NCI-H345 treated with DMSO at 0.1 percent for 48 hours (cell line): Measurements from ENCODE around the gene NSD1.
"Not testable (repeated sequence)": the region's sequence is repeated elsewhere in the genome, so short reads cannot be mapped to it uniquely, and the experiment has no call there.

ENCODE experiments used
- DNase-seq: peaks from one replicate; lab custom pipeline; 2025; ENCODE audit not compliant: unreplicated experiment; lab: John Stamatoyannopoulos, UW

NSD1 gene

DNA sequence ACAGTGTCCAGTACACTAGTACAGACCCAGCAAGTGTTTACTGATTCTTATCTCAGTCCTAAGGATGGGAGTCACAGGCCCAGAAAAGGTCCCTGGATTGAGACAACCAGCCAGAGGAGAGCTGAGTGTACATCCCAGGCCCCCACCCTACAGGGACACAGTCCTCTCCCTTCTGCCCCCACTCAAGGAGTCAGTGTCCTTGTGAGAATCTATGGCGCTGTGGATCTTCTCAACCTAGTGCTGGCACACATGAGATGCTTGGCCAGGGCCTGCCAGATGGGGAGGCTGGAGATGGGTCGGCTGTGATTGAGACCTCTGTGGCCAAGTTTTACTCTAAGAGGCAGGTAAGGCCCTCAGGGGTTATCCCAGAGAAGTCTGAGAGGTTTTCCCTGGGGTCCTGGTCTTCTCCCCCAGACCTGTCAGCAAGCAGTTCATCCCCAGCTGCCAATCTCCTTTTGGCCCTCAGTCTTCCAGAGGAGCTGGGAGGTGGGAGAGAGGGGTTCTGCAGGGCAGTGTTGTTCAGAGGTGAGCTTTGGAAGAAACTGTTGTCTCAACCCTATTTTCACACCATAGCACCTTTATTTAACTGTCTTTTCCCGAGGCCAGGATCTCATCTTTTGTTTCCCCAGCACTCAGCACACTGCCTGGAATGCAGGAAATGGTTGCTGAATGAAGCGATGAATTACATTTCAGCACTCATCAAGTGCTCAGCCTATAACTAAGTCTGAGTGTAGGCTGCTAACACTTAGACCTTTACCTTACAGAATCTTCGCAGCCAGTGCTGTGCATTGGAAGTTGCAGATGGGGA, 3.2 kb upstream of the NSD1 start:
- DNase-seq: no peak

DNA sequence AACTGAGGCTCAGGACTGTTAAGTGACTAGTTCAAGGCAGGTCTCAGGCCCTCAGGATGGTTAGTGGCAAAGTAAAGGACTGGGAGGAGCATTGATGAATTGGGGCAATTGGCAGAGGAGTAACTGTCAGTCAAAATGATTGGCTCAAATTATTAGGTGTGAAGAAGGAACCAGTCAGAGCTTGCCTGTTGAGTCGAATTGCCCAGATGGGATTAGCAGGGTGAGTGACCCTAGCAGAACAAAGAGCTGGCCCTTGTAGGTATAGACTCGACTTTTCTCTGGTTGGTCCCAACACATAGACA, 2.6 kb upstream of the NSD1 start:
- DNase-seq: no peak

DNA sequence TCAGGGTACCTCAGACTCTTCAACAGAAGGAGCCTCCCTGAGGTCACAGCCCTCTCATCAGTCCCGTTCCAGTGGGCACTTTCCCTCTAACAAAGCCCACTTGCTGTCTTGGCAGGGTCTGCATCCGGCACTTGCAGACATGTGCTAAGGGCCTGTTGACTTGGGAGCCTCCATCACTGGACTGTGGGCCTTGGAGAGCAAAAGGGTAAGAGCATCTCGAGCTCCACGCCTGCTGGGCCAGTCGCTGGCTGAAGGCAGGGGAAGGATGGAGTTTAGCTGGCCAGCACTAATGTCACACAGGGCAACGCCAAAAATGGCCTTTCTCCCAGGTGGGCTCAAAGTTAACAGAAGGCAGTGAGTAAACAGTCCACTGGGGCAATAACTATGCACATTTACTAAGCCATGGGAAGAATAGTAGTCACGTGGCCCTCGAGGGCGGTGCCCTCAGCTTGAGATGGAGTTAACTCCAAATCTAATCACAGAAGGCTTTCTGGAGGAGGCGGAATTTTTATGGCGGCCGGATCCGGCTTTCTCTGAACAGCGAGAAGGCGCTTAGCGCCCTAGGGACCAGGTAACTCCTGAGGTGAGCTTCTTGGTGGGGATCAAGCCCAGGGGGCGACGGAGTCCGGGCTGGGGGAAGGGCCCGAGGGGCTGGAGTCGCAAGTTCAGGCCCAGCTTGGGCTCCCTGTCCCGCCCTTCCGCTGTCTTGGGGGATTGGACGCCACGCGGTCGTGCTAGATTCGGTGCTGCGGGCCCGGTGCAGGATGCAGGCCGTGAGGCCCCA, 2.0 kb upstream of the NSD1 start:
- no peak for DNase-seq

DNA sequence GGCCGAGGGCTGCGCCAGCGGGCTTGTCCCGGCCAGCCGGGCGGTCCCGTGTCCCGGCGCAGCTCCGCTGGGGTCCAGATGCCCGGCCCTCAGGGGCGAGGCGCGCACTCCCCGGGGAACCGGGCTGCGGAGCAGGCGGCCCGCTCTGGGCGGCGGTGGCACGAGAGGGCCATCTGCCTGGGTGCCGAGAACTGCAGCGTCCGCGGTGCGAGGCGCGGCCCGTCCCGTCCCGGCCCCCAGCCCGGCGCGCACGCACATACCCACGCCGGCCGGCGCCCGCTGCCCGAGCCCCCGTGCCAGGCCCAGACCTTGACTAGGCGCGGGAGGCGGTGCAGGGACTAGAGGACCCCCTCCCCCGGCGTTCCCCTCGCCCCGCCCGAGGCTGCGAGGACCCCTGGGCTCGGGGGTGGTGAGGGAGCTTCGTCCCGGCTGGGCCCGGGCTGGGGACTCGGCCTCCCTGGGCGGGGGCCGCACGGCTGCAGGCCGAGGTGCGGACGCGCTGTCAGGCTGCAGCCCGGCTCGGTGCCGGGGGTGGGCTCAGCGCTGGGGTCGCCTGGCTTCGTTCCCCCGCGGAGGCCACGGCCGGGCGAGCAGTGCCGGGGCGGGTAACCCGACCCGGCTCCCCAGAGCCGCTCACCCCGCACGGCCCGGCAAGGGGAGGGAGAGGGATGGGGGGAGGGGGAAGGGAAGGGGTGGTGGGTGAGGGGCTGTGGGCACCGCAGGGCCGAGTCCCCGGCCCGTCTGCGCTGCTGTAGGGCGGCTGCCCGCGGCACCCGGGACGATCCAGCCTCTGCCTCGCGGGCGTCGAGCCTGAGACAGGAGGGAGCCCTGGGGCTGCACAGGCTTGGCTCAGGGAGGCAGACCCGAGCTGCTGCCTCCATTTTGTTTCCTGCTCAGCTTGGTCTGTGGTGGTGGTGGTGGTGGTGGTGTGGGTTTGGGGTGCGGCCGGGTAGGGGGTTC, 1.2 kb upstream of the NSD1 start:
- no peak for DNase-seq

DNA sequence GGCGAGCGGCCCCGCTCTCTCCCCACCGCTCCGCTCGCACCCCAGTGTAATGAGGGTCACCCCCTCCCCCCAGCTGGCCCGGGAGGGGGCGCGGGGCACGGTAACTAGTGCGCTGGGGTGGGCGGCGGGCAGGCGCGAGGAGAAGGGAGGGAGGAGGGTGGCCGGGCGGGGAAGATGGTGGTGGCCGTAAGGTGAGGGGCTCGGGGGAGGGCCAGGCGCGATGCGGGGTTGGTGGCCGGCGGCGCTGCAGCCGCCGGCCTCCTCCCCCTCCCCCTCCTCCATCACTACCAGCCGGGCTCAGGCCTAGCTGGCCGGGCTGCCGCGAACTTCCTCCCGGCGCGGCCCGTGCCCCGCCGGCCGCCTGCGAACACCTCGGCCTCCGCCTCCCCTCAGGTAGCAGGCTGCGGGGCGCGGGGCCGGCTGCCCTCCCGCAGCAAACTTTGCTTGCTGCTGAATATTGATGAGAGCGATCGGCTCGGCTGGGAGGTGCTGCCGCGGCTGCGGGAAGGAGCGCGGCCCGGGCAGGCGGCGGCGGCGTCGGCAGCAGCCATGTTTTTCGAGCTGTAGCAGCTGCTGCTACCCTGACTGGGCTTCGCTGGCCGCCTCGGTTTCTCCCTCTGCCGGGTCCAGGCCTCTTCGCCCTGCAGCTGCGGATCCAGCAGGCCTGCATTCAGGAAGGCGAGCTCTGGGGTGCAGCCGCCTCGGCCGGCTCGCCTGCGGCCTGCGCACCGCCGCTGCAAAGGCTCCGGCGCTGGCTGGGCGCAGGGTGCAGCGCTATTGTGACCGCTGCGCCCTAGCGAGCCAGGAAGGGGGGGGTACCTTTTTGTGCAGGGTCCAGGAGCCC, 502 bp downstream of the NSD1 start:
- DNase-seq: no peak

DNA sequence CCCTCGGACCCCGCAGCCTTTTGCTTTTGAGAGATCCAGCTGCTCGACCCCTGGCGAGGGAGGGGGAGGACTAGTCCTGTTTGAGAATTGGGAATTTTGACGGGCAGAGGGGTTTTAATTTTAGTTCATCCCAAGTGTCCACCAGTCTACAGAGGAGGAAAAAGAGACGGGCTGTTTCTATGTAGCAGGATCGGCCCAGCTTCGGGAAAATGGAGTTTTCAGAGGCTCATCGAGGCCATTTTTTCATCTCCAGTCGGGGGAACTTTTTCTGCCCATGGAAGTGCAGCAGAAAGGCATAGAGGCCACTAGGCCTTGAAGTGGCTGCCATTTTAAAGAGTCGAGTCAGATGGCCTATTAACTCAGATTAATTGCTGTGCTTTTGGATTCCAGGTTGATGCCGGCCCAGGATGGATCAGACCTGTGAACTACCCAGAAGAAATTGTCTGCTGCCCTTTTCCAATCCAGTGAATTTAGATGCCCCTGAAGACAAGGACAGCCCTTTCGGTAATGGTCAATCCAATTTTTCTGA, 1.2 kb downstream of the NSD1 start:
- DNase-seq: no peak

DNA sequence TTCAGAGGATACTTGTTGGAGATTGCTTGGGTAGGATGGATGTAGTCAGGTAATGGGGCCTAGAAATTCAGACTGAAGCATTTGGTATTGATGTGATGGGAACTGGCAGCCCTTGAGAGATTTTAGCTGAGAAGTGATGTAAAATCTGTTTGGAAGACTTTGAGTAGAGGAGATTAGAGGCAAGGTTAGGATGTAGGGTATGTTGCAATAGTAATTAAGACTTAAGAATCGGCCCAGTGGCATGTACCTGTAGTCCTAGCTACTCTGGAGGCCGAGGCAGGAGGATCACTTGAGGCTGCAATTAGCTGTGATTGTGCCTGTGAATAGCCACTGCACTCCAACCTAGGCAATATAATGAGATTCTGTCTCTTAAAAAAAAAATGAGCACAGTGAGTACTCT, 6.7 kb downstream of the NSD1 start:
- DNase-seq: no peak

DNA sequence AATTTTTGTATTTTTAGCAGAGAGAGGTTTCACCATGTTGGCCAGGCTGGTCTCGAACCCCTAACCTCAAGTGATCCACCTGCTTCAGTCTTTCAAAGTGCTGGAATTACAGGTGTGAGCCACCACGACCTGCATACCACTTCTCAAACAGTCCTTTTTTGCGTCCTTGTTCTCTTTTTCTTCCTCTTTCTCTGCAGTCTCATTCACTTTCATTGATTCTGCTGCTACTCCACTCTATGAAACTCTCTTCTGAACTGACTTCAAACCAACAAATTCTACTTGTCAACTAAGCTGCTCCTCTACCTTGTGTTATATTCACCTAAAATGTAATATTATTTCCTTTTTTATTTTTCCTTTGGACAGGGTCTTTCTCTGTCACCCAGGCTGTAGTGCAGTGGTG, 7.9 kb downstream of the NSD1 start:
- DNase-seq: no peak

DNA sequence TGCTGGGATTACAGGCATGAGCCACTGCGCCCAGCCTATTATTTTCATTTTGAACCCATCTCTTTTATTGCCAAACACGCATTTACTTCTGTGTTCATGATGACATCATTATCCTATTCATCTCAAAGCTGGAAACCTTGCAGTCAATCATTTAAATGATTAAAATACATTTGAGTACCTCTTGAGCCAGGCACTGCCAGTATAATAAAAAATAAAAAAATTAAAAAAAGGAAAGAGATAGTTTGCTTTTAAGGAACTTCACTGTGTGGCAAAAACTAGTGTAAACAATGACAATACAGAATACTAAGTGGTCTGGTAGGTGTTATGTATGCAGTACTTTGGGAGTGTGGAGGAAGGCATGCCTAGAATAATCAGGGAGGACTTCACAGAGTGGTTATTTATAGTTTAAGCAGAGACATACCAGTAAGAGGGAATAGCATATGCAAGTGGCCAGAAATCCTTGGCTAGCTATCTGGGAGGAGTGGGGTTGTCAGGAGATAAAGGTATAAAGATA, 8.6 kb downstream of the NSD1 start:
- no peak for DNase-seq

DNA sequence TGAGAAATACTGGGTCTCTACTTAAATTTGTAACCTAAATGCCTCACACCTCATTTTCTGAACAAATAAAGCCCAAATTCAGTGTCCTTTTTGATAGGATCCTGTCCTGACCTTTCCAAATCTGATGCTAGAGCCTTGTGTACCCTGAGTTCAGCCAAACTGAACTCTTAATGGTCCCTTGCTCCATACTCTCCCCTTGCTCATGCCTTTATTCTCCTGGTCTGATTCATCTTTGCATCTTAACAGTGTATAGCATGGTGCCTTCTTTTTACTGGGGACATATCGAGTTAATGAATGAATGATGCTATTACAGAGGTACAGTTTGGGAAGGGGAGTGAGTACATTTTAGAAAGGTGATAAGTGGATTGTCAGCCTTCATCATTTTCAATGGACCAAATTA, 9.2 kb downstream of the NSD1 start:
- no peak for DNase-seq

DNA sequence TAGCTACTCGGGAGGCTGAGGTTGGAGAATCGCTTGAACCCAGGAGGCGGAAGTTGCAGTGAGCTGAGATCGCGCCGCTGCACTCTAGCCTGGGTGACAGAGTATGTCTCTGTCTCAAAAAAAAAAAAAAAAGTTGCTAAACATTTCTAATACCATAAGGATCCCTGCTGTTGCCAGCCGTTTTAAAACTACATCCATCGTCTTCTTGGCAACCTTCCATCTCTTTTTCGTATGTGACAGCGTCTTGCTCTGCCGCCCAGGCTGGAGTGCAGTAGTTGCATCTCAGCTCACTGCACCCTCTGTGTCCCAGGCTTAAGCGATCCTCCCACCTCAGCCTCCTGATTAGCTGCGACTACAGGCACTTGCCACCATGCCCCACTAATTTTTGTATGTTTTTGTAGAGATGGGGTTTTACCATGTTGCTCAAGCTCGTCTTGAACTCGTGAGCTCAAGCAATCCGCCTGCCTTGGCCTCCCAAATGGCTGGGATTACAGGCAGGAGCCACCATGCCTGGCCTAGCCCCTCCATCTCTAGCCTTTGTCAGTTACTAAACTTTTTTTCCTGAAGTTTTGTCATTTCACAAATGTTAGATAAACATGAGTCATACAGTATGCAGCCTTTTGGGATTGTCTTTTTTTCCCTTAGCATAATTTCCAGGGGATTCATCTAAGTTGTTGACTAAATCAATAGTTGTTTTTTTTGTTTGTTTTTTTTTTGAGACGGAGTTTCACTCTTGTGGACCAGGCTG, 13.5 kb downstream of the NSD1 start:
- no peak for DNase-seq

DNA sequence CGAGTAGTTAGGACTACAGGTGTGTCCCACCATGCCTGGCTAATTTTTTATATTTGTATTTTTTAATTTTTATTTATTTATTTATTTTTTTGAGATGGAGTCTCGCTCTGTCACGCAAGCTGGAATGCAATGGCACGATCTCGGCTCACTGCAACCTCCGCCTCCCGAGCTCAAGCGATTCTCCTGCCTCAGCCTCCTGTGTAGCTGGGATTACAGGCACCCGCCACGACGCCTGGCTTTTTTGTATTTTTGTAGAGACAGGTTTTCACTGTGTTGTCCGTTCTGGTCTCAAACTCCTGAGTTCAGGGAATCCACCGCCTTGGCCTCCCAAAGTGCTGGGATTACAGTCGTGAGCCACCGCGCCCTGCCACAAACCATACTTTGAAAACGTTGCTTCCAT, 16.5 kb downstream of the NSD1 start:
- DNase-seq: not testable (repeated sequence)

DNA sequence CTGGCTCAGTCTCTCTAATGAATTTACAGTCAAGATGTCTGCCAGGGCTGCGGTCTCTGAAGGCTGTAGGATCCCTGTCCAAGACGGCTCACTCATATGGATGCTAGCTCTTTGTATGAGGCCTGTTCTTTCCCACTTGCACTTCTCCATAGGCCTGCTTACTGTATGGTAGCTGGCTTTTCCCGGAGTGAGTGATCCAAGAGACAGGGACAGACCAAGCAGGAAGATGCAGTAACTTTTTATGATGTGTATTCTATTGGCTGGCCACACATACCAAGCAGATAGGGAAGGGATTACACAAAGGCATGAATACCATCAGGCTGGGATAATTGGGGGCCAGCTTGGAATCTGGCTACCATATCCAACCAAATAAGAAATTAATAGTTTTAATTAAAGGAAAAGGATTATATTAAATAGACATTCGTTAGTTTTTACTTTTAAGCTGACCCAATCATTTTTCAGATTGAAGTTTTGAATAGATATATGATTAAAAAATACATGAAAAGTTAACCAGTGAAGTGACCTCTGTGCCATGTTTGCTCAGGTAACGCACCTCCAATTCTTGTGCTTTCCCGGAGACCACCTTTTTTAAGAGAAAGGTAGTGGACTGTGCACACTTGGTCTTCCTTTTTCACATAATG, 20.6 kb downstream of the NSD1 start:
- no peak for DNase-seq

DNA sequence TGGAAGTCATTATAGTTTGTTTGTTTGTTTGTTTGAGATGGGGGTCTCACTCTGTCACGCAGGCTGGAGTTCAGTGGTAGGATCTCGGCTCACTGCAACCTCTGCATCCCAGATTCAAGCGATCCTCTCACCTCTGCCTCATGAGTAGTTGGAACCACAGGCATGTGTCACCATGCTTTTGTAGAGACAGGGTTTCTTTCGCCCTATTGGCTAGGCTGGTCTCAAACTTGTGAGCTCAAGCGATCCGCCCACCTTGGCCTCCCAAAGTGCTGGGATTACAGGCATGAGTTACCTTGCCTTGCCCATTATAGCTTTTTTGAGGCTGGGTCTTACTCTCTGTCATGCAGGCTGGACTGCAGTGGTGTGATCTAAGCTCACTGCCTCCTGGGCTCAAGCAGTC, 28.8 kb downstream of the NSD1 start:
- DNase-seq: no peak

DNA sequence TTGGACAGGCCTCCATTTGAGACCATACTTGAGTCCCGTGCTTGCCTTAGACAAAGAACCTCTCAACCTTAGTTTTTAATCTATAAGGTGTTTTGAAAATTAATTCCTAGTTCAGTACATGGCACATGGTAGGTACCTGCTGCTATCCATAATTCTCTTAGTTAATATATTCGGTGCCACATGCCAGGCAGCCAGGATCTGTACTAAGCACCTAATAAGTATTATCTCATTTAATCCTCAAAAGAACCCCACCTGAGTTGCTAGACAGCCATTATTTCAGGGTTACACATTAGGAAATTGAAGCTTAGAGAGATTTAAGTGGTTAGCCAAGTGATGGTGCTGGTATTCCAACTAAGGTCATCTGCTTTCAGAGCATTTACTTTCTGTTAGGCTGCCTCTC, 29.9 kb downstream of the NSD1 start:
- no peak for DNase-seq

DNA sequence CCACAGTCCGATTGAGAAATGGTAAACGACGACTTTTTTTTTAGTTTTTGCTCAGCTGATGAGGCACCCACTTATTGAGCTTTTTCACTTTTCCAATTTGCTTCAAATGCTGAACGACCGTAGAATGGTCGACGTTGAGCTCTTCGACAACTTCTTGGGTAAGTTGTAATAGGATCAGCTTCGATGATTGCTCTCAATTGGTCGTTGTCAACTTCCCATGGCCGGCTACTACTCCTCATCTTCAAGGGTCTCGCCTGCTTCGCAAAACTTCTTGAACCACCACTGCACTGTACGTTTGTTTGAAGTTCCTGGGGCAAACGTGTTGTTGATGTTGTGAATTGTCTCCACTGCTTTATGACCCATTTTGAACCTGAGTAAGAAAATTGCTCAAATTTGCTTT, 35.7 kb downstream of the NSD1 start:
- DNase-seq: no peak

DNA sequence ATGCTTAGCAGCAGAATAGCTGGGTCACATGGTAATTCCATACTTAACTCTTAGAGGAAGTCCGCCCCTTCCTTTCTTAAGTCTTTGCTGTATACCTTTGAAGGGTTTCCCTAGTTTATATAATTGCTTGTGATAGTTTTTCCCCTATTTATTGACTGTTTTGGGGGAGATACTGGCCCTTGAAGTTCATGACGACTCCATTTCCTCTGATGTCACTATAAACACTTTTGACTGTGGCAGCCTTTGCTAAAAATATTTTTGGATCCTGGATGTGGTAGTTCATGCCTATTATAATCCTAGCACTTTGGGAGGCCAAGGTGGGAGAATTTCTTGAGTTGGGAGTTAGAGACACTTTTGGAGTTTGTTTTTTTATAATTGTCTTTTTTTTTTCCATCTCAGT, 38.4 kb downstream of the NSD1 start:
- no peak for DNase-seq

DNA sequence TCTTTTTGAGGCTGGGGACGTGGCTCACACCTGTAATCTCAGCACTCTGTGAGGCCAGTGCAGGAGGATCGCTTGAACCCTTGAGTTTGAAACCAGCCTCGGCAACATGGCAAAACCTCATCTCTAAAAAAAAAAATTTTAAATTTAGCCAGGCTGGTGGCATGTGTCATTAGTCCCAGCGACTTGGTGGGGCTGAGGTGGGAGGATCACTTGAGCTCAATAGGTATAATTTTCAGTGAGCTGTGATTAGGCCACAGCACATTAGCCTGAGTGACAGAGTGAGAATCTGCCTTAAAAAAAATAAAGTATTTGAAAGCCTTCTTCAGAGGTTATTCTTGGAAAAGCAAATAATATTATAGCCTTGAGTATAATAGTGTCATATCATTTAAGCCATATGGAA, 41.8 kb downstream of the NSD1 start:
- no peak for DNase-seq

DNA sequence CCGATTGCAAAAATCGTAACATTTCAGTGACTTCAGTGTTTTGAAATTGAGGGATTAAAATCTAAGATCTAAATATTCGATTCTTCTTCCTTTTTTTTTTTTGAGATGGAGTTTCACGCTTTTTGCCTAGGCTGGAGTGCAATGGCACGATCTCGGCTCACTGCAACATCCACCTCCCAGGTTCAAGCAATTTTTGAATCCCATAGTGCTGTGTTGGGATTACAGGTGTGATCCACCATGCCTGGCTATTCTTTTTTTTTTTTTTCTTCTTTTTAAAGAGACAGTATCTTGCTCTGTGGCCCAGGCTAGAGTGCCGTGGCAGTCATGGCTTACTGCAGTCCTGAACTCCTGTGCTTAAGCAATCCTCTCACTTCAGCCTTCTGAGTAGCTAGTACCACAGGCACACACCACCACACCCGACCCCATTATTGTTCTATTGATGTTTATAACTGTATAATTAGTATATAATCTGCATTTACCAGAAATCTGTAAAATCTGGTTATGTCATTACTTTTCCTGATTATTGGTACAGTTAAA, 42.7 kb downstream of the NSD1 start:
- DNase-seq: no peak
